Dedifferentiated amniotic fluid mesenchymal stem cell (primary cell): ENCODE measurements around the gene PLA2G4C.
"Not testable (repeated sequence)": the region's sequence is repeated elsewhere in the genome, so short reads cannot be mapped to it uniquely, and the experiment has no call there.

Source experiments
- DNase-seq: peaks from one replicate; pipeline ENCODE4 v3.0.0-alpha.2; 2016; ENCODE audit errors: extremely low spot score

PLA2G4C gene

DNA sequence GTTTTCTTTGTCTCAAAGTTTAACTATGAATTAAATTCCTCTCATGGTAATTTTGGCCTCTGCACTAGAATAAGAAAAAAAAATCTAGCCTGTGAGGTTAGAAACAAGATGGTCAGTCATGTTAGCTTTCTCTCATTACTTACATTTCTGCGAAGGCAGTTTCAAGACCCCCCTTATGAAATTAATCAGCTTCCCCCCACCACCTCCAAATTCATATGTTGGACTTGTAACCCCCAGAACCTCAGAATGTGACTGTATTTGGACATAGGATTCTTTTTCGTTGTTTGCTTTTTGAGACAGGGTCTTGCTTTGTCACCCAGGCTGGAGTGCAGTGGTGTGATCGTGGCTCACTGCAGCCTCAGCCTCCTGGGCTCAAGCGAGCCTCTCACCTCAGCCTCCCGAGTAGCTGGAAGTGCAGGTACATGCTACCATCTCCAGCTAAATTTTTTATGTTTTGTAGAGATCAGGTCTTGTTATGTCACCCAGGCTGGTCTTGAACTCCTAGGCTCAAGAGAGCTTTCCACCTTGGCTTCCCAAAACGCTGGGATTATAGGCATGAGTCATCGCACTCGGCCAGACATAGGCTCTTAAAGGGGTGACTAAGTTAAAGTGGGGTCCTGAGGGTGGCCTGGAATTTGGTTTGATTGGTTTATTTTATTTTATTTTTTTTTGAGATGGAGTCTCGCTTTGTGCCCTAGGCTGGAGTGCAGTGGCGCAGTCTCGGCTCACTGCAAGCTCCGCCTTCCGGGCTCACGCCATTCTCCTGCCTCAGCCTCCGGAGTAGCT is 1.4 kb downstream of the PLA2G4C start:
- no peak for DNase-seq

DNA sequence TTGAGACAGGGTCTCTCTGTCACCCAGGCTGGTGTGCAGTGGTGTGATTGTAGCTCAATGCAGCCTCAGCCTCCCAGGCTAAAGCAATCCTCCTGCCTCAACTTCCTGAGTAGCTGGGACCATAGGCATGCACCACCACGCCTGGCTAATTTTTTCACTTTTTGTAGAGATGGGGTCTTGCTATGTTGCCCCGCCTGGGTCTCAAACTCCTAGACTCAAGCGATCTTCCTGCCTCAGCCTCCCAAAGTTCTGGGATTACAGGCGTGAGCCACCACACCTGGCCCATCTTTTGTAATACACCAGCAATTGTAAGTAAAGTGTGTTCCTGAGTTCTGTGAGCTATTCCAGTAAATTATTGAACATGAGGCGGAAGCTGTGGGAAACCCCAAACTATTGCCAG is 6.7 kb downstream of the PLA2G4C start:
- no peak for DNase-seq

DNA sequence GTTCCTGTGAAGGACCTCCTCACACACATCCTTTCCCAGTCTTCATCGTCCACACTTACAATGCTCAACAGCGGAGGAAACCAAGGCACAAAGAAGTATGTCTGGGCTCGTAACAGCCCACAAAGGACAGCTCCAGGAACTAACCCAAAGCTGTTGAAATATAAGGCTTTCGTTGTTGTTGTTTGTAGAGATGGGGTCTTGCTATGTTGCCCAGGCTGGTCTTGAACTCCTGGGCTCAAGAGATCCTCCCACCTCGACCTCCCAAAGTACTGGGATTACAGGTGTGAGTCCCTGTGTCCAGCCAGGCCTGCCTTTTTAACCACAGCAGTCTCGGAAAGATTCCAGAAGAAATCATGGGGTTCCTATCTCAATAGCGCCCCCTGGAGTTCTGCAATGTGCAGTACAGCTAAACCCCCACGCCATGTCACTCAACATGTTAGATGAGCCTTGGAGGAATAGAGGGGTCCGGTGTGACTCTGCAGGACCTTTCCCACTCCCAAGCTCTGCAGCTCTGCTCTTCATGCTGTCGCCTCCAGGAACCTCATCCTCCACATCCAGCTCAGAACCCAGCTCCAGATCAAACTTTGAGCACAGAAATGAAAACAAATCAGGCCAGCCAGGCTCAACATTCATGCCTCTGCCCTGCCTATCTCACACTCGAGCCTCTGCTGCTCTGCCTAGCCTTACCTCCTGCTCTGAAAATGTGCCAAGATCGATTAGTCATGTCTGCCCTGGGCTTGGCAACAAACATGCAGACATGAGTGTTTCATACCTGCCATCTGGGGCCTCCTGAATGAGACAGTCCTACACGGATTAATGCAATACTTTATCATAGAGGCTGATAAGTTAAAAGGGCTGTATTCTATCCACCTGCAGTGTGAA is 7.5 kb downstream of the PLA2G4C start:
- DNase-seq = no peak

DNA sequence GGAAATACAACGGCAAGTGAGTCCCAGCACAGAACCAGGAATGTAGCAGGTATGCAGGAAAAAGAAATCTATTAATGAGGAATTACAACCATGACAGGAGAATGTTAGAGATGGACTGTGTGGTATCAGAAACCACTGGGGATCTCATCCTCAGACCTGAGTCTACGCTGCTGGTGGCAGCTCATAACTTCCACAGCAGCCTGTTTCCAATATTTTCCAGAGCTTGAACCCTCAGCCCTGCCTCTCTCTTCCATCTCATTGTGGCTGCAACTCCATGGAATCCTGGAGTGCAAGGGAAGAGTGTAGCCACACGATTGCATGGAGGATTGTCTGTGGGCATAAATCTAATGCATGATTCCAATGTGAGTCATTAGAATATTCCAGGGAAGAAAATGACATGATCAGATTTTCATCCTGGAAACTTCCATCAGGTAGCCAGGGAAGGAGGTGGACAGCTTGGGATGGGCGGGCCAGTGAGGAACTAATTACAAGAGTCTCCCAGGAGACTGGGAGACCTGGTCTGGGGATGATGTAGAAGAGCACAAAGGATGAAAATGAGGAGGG is 14.9 kb downstream of the PLA2G4C start:
- no peak for DNase-seq

DNA sequence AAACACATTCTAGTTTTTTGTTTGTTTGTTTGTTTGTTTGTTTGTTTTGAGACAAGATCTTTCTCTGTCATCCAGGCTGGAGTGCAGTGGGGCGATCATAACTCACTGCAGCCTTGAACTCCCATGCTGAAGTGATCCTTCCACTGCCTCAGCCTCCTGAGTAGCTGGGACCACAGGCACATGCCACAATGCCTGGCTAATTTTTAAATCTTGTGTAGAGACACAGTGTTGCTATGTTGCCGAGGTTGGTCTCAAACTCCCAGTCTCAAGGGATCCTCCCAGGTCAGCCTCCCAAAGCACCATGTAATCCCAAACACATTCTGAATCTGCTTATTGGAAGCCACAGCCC is 15.8 kb downstream of the PLA2G4C start:
- no peak for DNase-seq

DNA sequence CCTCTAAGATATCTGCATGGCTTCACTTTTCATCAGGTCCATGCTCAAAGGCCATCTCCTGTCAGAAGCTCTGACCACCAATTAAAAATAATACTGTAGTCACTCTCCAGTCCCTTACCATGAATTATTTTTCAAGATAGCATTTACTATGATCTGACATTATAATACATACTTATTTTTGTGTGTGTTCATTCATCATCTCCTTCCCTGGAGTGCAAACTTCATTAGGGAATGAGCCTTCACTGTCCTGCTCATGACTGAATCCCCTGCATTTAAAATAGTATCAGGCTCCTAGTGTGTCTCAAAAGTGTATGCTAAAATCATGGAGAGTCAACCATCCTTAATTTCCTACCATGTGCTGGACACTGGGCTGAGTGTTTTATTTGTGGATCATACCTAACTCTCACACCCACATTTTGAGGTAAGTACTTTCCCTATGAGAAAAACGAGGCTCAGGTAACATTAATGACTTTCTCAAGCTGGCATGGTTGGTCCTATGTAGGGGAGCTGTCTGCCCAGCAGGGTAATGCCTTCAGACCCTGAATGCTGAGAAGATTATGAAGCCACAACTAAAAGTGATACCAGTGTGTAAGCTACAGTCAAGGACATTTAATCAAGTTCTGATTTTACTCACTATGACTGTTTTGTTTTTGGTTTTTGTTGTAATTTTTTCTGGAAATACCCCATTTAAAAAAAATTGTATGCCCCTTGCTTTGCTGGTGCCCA is 16.3 kb downstream of the PLA2G4C start:
- DNase-seq = no peak

DNA sequence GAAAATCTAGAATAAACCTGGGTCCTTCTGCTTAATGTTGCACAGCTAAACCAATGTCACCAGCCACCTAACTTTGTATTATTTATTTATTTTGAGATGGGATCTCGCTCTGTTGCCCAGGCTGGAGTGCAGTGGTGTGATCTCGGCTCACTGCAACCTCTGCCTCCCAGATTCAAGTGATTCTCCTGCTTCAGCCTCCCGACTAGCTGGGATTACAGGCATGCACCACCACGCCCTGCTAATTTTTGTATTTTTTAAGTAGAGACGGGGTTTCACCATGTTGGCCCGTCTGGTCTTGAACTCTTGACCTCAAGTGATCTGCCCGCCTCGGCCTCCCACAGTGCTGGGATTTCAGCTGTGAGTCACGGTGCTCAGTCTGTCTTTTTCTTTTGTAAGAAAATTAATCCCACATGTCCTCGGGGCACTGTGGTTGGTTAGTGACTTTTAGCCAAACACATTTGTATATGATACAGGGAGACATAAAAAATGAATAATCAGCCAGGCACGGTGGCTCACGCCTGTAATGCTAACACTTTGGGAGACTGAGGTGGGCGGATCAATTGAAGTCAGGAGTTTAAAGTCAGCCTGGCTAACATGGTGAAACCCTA is 19.4 kb downstream of the PLA2G4C start:
- DNase-seq = peak; percentile 62

DNA sequence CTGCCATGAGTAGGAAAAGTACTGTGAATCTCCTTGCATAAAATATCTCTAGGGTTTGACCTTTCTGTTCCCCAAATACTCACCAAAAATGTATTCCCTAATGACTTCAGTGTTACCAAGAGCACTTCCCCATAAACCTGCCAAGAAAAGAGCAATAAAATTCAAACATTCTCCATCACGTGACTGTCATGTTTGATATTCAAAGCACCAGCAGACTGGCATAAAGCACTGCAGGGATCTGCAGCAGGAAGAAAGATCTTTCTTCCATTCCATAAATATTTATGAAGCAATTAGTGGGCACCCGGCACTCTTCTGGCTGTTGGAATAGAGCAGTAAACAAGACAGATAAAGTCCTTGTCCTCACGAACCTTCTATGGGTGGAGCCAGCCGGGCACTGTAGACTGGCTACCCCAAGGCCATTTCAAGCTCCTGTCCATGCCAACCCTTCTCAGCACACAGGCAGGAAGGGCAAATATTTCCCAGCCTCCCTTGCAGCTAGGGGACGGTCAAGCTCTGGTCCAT is 20.3 kb downstream of the PLA2G4C start:
- DNase-seq = no peak

DNA sequence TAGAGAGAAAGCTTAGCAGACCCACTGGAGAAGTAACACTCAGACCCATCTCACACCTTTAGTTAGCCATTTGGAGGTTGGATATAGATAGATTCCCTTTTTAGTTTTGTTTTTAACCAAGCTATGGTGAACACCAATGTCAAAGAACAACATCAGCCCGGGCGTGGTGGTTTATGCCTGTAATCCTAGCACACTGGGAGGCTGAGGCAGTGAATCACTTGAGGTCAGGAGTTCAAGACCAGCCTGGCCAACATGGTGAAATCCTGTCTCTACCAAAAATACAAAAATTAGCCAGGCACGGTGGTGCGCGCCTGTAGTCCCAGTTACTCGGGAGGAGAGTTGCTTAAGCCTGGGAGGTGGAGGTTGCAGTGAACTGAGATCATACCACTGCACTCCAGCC is 21.6 kb downstream of the PLA2G4C start:
- not testable (repeated sequence) for DNase-seq

DNA sequence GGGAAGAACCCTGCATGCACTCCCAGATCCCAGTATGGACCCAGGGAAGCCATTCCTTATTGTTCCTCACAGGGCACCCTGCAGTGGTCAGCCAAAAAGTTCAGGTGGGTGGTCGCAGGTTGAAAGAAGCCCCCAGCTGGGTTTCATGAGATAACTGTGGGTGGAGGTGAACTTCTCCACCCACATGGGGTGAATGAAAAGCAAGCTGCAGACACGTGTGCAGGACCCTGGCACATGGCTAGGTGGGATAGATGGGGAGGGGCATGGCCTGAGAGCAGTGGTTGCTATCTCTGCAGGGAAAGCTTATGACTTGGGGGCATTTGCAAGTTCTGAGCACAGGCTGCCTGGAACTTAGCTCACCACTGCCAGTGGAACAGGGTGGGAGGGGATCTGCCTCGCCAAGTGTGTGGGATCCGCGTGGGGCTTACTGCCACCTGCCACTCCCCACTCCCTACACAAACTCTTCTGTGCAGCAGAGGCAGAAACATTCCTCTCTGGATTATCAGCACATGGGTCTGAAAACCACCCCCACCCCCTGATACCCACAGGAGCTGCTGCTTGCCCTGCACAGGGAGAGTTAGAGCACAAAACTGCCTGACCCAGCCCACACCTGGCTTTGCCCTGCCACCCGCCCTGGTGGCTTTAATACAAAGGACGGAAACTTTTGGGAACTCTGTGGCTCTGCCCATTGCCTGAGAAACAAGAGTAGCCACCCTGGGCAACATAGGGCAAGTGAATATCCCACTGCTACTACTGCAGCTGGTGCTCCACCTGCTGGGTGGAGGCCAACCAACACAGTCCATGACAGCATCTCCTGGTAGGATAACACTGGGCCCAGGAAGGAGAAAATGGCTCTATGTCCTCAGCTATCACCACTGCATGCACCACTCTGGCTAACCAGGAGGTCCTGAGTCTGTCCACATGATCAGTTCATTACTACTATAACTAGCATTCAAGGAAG is 24.4 kb downstream of the PLA2G4C start:
- no peak for DNase-seq

DNA sequence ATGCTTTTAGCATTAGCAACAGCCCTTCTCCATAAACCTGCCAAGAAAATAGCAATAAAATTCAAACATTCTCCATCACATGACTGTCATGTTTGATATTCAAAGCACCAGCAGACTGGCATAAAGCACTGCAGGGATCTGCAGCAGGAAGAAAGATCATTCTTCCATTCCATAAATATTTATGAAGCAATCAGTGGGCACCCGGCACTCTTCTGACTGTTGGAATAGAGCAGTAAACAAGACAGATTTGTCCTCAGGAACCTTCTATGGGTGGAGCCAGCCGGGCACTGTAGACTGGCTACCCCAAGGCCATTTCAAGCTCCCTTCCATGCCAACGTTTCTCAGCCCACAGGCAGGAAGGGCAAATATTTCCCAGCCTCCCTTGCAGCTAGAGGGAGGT is 25.5 kb downstream of the PLA2G4C start:
- no peak for DNase-seq

DNA sequence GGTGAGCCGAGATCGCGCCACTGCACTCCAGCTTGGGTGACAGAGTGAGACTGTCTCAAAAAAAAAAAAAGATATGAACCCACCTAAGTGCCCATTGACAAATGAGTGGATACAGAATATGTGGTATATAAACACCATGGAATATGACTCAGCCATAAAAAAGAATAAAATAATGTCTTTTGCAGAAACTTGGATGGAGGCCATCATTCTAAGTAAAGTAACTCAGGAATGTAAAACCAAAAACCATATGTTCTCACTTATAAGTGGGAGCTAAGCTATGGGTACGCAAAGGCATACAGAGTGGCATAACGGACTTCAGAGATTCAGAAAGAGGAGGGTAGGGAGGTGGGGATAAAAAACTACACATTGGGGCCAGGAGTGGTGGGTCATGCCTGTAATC is 29.5 kb downstream of the PLA2G4C start:
- DNase-seq = no peak

DNA sequence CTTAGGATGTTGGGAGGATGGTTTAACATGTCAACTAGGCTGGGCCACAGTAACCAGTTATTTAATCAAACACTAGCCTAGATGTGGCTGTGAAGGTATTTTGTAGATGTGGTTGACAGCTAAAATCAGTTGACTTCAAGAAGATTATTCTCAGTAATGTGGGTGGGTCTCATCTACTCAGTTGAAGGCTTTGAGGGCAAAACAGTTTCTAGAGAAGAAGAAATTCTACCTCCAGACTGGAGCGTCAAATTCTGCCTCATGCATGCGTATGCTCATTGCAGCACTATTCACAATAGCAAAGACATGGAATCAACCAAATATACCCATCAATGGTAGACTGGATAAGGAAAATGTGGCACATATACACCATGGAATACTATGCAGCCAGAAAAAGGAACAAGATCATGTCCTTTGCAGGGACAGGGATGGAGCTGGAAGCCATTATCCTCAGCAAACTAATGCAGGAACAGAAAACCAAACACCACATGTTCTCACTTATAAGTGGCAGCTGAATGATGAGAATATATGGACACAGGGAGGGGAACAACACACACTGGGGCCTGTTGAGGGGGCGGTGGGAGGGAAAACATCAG is 40.3 kb downstream of the PLA2G4C start:
- not testable (repeated sequence) for DNase-seq

DNA sequence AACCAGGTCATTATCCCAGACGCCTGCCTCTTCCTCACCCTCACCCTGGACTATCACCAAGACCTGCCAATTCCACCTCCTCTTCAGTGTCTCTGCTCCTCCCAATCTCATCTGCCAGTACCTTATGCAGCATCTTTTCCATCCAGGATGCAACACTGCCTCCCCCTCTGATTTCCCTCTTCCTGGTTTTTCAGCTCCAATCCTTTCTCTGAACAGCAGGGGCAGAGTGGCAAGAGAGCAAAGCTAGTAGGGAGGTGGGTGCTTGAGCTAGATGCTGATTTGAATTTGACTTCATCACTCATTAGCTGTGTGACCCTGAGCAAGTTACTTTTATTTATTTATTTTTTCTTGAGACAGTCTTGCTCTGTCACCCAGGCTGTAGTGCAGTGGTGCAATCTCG is 41.2 kb downstream of the PLA2G4C start:
- no peak for DNase-seq

DNA sequence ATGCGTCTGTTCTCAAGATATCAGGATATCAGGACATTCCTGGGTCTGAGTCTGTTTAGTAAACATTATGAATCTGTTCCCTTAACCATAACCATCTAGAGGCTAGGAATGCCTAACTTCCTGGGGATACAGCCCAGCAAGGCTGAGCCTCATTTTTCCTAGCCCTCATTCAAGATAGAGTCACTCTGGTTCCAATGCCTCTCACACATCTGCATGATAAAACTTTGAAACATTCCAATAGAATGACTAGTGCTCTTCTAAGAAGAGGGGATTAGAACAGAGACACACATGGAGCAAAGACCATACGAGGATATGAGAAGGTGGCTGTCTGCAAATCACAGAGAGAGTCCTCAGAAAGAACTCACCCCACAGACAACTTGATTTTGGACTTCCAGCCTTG is 46.1 kb downstream of the PLA2G4C start:
- DNase-seq = no peak

DNA sequence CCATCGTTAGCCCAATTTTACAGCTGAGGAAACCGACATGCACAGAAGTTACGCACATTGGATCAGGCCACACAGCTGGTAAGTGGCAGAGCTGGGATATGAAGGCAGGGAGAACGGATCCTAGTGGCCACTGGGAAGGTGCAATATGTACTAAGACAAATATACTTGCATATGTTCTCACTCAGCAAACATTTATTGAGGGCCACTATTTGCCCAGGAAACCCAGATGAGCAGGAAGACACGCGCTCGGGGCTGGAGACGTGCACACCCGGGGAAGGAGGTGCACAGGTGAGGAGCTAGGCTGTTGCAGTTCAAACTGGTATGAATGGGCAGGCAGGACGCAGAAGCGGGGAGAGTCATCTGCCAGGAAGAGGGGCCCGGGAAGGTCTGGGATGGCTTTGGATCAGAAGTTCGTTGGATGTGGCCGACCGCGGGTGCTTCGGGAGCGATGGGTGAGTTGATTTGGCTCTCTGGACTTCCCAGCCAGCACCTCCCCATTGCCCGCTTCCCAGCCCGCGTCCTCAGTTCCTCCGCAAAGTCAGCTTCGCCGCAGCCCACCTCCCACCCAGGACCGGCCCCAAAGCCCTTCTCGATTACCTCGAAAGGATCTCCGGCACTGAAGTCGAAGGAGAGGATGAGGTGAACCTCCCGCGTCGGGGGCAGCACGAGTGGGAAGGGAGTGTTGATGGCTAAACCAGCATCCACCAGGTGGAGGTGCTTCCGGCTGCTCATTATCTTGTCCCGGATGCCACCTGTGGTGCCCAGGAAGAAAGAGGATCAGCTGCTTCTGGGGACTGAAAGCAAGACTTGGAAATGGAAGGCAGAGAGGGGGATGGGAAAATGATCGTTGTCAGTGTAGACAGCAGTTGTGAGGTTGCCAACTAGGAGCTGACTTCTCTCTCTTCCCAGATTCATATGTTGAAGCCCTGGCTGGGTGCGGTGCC is 48.9 kb downstream of the PLA2G4C start:
- DNase-seq = no peak

DNA sequence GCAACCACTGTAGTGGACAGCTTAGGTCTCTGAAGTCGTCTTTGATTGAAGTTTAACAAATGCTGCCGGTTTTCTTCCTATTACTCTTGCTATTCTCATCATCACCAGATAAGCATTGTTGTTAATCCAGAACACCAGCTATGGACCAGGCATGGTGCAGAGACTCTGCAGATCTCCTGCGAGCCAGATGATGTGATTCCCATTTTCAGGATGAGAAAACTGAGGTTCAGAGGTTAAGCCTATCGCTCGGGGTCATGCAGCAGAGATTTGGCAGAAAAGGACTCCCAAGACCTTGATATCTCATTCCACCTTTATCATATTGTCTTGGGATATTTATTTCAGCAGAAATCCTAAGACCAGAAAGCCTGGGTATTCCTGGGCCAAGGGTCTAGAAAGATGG is 50.2 kb downstream of the PLA2G4C start:
- no peak for DNase-seq

DNA sequence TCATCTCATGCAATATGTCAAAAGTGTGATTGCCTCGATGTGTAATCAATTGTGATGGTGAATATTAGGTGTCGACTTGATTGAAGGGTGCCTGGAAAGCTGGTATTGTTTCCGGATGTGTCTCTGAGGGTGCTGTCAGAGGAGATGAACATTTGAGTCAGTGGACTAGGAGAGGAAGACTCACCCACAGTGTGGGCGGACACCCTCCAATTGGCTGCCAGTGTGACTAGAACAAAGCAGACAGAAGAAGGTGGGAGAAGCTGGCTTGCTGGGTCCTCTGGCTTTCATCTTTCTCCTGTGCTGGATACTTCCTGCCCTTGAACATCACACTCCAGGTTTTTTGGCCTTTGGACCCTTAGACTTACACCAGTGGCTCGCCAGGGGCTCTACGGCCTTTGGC is 51.3 kb downstream of the PLA2G4C start:
- no peak for DNase-seq

DNA sequence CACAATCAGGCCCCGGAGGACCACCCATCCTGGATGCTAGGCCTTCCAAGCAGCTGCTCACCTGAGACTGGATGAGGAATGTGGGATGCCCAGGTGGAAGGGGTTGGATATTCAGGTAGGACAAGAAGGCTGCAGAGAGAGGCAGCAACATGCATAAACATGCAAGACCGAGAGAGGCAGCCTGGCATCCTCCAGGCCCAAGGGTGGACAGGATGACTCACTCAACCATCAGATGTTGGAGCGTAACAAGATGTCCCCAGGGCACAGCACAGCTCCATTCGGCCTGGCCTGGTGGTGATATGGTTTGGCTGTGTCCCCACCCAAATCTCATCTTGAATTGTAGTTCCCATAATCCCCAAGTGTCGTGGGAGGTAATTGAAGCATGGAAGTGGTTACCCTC is 56.8 kb downstream of the PLA2G4C start:
- no peak for DNase-seq
